Fibroblast of peridontal ligament (primary cell): ENCODE measurements around the gene RFPL1.
"Not testable (repeated sequence)": the region's sequence is repeated elsewhere in the genome, so short reads cannot be mapped to it uniquely, and the experiment has no call there.

Source experiments
- DNase-seq: peaks from one replicate; pipeline ENCODE4 v3.0.0-alpha.2; 2010; ENCODE audit errors: extremely low read depth

The RFPL1 gene

GRCh38 chr22:29478326-29479276 lies 40.2 kb downstream of the RFPL1 start:
- no peak for DNase-seq

- no peak for DNase-seq
These were observed 41.3 kb downstream of the RFPL1 start, which contains the start of gene NEFH for GRCh38 chr22:29479417-29480261. TSS of gene NEFH (plus strand) at chr22:29480218. CDS start at chr22:29480263, 45 bp downstream.

GRCh38 chr22:29480262-29480511 lies 41.8 kb downstream of the RFPL1 start:
- no peak for DNase-seq

GRCh38 chr22:29480512-29481264 lies 42.3 kb downstream of the RFPL1 start:
- DNase-seq: peak; percentile 49

- no peak for DNase-seq
These were observed 43.0 kb downstream of the RFPL1 start for GRCh38 chr22:29481265-29482000.

- no peak for DNase-seq
These were observed 43.9 kb downstream of the RFPL1 start for GRCh38 chr22:29482253-29482652.

- no peak for DNase-seq
These were observed 44.3 kb downstream of the RFPL1 start for GRCh38 chr22:29482726-29483125.

- DNase-seq: no peak
These were observed 44.9 kb downstream of the RFPL1 start for GRCh38 chr22:29483254-29483653.

GRCh38 chr22:29484642-29485041 lies 46.3 kb downstream of the RFPL1 start:
- no peak for DNase-seq

- no peak for DNase-seq
These were observed 47.1 kb downstream of the RFPL1 start for GRCh38 chr22:29485448-29485847.

- no peak for DNase-seq
These were observed 49.1 kb downstream of the RFPL1 start for GRCh38 chr22:29487426-29487986.

- not testable (repeated sequence) for DNase-seq
These were observed 50.9 kb downstream of the RFPL1 start for GRCh38 chr22:29489127-29489780.

- DNase-seq: no peak
These were observed 52.6 kb downstream of the RFPL1 start for GRCh38 chr22:29491012-29491411.
